Measurements from ENCODE around the gene NLGN3.

The NLGN3 gene

DNA sequence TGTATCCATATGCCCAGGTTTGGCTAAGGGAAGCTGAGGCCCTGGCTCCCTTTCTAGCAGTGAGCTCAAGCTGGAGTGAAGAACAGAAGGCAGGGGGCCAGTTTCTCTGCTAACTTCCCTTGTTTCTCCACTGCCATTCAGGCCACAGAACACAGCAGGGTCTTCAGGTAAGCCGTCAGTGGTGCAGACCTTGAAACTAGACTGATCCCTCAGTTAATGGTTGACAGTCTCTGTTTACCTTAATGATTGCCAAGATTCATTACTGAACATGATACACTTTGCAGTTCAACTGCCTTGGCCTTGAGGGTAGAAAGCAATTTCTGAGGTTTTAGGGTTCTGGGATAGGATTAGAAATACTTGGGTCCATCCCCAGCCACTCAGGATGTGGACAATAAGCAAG, 69.5 kb downstream of the NLGN3 start:
- no peak for DNase-seq (ENCODE audit: low read depth, low spot score)

DNA sequence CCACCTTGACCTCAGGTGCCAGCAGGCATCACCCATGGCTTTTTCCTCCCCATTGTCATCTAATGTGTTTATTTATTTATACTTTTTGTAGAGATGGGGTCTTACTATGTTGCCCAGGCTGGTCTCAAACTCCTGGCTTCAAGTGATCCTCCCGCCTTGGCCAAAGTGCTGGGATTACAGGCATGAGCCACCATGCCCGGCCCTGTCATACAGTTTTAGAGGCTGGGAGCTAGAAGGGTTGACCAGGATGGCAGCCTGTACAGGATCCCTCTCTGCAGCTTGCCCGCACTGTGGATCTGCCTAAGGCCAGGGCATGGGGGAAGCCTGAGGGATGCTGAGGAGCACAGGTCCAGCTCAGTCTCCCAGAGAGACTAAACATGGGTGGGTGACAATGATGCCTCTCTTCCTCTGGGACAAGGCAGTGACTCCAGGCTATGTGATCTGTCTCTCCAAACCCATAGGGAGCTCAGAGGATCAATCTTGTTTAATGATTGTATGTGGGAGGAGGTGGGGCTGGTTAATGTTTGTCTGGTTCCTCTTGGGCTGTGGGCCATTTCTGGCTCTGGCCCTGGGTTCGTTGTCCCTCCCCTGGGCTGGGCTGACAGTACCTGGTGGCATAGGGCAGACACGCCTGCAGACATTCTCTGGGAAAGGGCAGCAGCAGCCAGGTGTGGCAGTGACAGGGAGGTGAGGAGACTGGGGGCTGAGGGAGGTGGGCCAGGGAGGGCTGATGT, 70.1 kb downstream of the NLGN3 start:
- DNase-seq (ENCODE audit: low read depth, low spot score): no peak

DNA sequence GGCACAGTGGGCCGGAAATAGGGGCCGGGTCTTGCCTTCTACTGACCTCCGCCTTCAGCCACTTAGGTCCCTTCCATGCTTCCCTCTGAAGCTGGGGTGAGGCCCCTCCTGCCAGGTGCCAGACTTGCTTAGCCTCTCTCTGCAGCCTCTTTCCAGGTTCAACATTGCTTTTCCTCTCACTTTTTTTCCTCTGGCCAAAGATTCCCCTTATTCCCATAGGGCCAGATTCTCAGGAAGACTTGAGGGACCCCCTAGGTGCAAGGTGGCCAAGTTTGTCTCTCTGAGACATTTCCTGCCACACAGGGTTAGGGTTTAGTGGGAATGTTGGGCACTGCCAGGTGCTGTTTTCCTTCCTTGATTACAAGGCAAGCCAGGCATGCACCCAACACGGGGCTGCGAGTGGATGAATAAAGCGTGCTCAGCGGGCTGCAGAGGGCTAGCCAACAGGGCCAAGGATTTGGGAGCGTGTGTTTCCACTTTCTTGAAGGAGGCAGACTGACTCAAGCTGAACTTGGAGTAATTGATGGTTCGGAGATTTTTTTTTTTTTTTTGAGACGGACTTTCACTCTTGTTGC, 70.8 kb downstream of the NLGN3 start:
- no peak for DNase-seq (ENCODE audit: low read depth, low spot score)

DNA sequence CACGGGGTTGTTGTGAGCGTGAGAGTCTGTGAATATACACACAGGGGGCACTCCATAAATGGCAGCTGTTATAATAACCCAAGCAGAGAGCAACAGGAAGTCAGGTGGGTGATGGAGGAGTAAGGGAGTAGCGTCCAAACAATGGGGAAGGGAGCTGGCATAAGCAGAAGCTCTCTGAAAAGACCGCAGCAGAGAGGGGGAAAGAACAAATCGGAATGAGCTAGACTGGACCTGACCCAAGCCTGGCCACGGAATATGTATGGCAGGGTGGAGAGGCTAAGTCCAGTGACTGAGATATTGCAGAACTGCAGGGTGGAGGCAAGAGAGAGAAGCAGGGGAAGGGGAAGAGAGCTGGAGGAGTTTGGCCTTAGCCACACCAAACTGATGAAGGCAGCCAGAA, 71.8 kb downstream of the NLGN3 start:
- DNase-seq (ENCODE audit: low read depth, low spot score): no peak

DNA sequence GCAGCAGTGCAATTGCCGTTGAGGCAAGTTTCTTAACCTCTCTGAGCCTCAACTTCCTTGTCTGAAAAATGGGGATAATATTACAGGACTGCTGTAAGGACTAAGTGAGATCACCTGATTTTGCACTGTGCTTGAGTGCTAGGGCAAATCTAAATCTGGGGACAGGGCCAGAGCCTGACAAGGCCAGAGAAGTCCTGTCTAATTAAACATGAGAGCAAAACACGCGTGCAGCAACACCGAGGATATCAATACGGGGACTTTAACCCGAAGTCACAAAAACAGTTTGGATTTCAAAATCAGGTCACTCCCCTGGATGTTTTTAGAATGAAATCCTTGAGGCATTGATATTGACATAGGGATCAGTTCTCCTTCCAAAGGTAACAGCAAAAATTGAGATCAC, 72.7 kb downstream of the NLGN3 start:
- no peak for DNase-seq (ENCODE audit: low read depth, low spot score)

Measured in iPS DF 19.7 (cell line).